C4-2B (cell line): ENCODE data around the gene ZG16B.

Source experiments
- CTCF ChIP-seq: fragments of 450-650 bp; conservative IDR thresholded peaks from 2 replicates; pipeline ENCODE4 v1.5.1; 2017; ENCODE audit warnings: mild to moderate bottlenecking
- ZFX ChIP-seq: fragments of 450-650 bp; IDR thresholded peaks from 2 replicates; pipeline ENCODE4 v1.6.1; 2017

- TF ChIP-seq CTCF (no peak), ZFX (no peak)
Measured at GRCh38 chr16:2809149-2809760, 20.8 kb upstream of the ZG16B start.
